ENCODE measurements around the gene RAPGEF4. TPM values are rescaled to one million over a fixed set of nuclear protein-coding genes. Genes with fewer than 3 reads are reported as not detected.

RAPGEF4 gene
- polyA plus RNA-seq, 3 donors = not detected

GRCh38 chr2:172774302-172774701 lies 38.7 kb downstream of the RAPGEF4 start:
- H4K20me1 ChIP-seq (ENCODE audit: insufficient read depth, low read length) = no peaks in the 10 kb centered on the region
- Mint-ChIP-seq H3K27me3 (ENCODE audit: low read depth in 3 of 3) (peaks cover 0 to 11% (median 6%) of the 10 kb centered on the region in 3 donors), H3K9me3 (peaks cover 0 to 4% (median under 1%) of the 10 kb centered on the region in 7 donors), H3K27ac (no peak overlapping the region), H3K4me1 (no peaks in the 10 kb centered on the region), H3K4me3 (no peak overlapping the region), H3K36me3 (no peaks in the 10 kb centered on the region)
- no peaks in the 10 kb centered on the region for H3K9me3 ChIP-seq (replicated peaks in 1 of 2; ENCODE audit: control insufficient read depth in 1 of 2, insufficient read depth in 1 of 2, low read length in 2 of 2)
- no peak overlapping the region for H2AFZ ChIP-seq (ENCODE audit: insufficient read depth, low read depth, low read length, poor library complexity, severe bottlenecking)
- H3K79me2 ChIP-seq (ENCODE audit: insufficient read depth, low read length) = no peaks in the 10 kb centered on the region
- intact Hi-C loops (cut with micrococcal nuclease) = no loop called here
- no peak overlapping the region for H3K27ac ChIP-seq (ENCODE audit: low read depth in 1 of 2, low read length in 2 of 2)
- no peaks in the 10 kb centered on the region for H3K36me3 ChIP-seq (replicated peaks in 1 of 2; ENCODE audit: control insufficient read depth in 1 of 2, insufficient read depth in 2 of 2, low read length in 2 of 2)
- H3K9ac ChIP-seq (ENCODE audit: insufficient read depth, low read length, poor library complexity, severe bottlenecking) = no peak overlapping the region
- H3K4me1 ChIP-seq (ENCODE audit: control insufficient read depth in 1 of 2, insufficient read depth in 2 of 2, low read length in 2 of 2) = no peaks in the 10 kb centered on the region
- no peak for TF ChIP-seq CTCF (IDR thresholded peaks at IDR 0.05)
- DNase-seq = no peak
- no peak overlapping the region for H3K4me3 ChIP-seq (replicated peaks in 1 of 3; ENCODE audit: low read depth in 2 of 3, low read length in 3 of 3)
- no peak overlapping the region for H3K4me2 ChIP-seq (replicated peaks; ENCODE audit: extremely low read depth, low read length, poor library complexity, severe bottlenecking)
- H3K27me3 ChIP-seq (ENCODE audit: control insufficient read depth in 2 of 2, insufficient read depth in 2 of 2, low read length in 2 of 2) = peaks cover 0 to 2% of the 10 kb centered on the region in 2 donors

DNA sequence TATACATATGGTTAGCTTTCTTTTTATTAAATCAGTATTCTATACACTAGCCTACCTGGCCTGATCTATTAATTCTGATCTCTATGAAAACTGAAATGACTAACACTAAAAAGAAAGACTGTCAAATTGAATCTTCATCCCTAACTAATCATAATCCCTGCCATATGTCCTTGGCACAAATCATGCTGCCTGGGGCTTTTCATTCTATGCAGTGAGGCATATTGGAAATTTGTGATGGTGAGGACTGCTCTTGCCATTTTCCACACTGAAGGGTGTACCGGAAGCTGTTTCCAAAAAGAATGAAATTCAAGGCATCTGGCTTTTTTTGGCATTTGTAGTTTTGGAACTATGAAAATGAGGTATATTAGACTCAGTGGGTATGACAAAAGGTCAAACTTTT lies 39.7 kb downstream of the RAPGEF4 start:
- Mint-ChIP-seq H3K9me3 (peaks cover 0 to 4% (median 2%) of the 10 kb centered on the region in 7 donors), H3K27ac (no peak overlapping the region), H3K36me3 (no peaks in the 10 kb centered on the region), H3K27me3 (ENCODE audit: low read depth in 3 of 3) (peaks cover 3 to 11% (median 6%) of the 10 kb centered on the region in 3 donors), H3K4me3 (no peak overlapping the region), H3K4me1 (no peaks in the 10 kb centered on the region)
- H3K9me3 ChIP-seq (replicated peaks in 1 of 2; ENCODE audit: control insufficient read depth in 1 of 2, insufficient read depth in 1 of 2, low read length in 2 of 2) = no peaks in the 10 kb centered on the region
- no peak overlapping the region for H2AFZ ChIP-seq (ENCODE audit: insufficient read depth, low read depth, low read length, poor library complexity, severe bottlenecking)
- H3K27me3 ChIP-seq (ENCODE audit: control insufficient read depth in 2 of 2, insufficient read depth in 2 of 2, low read length in 2 of 2) = peaks cover 0 to 2% of the 10 kb centered on the region in 2 donors
- H4K20me1 ChIP-seq (ENCODE audit: insufficient read depth, low read length) = no peaks in the 10 kb centered on the region
- WGBS (ENCODE audit: insufficient coverage) = no CpG with 5 or more reads among the region's 1 CpG
- DNase-seq = no peak
- no peak overlapping the region for H3K9ac ChIP-seq (ENCODE audit: insufficient read depth, low read length, poor library complexity, severe bottlenecking)
- intact Hi-C loops (cut with micrococcal nuclease) = no loop called here
- H3K36me3 ChIP-seq (replicated peaks in 1 of 2; ENCODE audit: control insufficient read depth in 1 of 2, insufficient read depth in 2 of 2, low read length in 2 of 2) = no peaks in the 10 kb centered on the region
- TF ChIP-seq CTCF (IDR thresholded peaks at IDR 0.05) = no peak
- H3K4me1 ChIP-seq (ENCODE audit: control insufficient read depth in 1 of 2, insufficient read depth in 2 of 2, low read length in 2 of 2) = no peaks in the 10 kb centered on the region
- no peak overlapping the region for H3K4me3 ChIP-seq (replicated peaks in 1 of 3; ENCODE audit: low read depth in 2 of 3, low read length in 3 of 3)
- H3K27ac ChIP-seq (ENCODE audit: low read depth in 1 of 2, low read length in 2 of 2) = no peak overlapping the region
- H3K79me2 ChIP-seq (ENCODE audit: insufficient read depth, low read length) = no peaks in the 10 kb centered on the region
- H3K4me2 ChIP-seq (replicated peaks; ENCODE audit: extremely low read depth, low read length, poor library complexity, severe bottlenecking) = no peak overlapping the region
